Measurements from ENCODE around the gene CFHR1. TPM values are rescaled to one million over a fixed set of nuclear protein-coding genes. Genes with fewer than 3 reads are reported as not detected.

Gene CFHR1
- total RNA-seq, 1 experiment from 2014 or later = 0.34 TPM

DNA sequence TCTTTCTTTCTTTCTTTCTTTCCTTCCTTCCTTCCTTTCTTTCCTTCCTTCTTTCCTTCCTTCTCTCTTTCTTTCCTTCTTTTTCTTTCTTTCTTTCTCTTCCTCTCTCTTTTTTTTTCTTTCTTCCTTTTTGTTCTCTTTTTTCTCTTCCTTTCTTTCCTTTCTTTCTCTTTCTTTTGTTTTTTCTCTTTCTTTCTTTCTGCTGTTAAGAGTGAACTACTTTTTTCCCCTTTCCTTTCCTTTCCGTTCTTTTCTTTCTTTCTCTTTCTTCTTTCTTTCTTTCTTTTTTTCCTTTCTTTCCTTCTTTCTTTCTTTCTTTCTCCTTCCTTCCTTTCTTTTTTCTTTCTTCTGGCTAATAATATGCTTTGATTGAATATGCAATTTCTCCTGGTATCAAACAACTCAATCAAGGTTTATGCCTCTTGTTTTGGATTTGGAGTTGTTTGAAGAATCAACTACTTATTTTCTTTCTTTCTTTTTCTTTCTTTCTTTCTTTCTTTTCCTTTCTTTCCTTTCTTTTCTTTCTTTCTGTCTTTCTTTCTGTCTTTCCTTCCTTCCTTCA lies 40.9 kb downstream of the CFHR1 start:
- intact Hi-C loops (cut with micrococcal nuclease) = no loop called here
- ChIA-PET RAD21 (ENCODE audit: low non-redundant PET in 1 of 2, low total read pairs in 2 of 2, uncharacterized antibody in 2 of 2, unreplicated experiment in 2 of 2) (no interaction called here), CTCF (no interaction called here)

GRCh38 chr1:196861429-196861828 lies 41.9 kb downstream of the CFHR1 start:
- Histone ChIP-seq H3K27ac (ENCODE audit: low read depth, low read length) (no peak overlapping the region), H3K4me2 (ENCODE audit: low read length) (no peak overlapping the region), H3K9me3 (ENCODE audit: control insufficient read depth in 1 of 2, insufficient read depth in 1 of 2, low read depth in 1 of 2, low read length in 2 of 2) (no peaks in the 10 kb centered on the region), H3K36me3 (ENCODE audit: control insufficient read depth in 1 of 2, insufficient read depth in 2 of 2, low read length in 2 of 2) (no peaks in the 10 kb centered on the region), H3K4me1 (ENCODE audit: control insufficient read depth in 1 of 2, insufficient read depth in 2 of 2, low read length in 2 of 2) (no peaks in the 10 kb centered on the region), H4K20me1 (ENCODE audit: insufficient read depth) (no peaks in the 10 kb centered on the region), H3K27me3 (ENCODE audit: insufficient read depth, low read length) (no peaks in the 10 kb centered on the region), H2AFZ (ENCODE audit: low read depth, low read length, poor library complexity, severe bottlenecking) (no peak overlapping the region), H3K79me2 (ENCODE audit: insufficient read depth, low read length) (no peaks in the 10 kb centered on the region), H3K4me3 (replicated peaks in 1 of 2; ENCODE audit: low read depth in 1 of 2, low read length in 2 of 2) (no peak overlapping the region), H3K9me2 (ENCODE audit: insufficient read depth) (no peaks in the 10 kb centered on the region; the same call in 1 of the 2 replicates), H3K9ac (ENCODE audit: low read length) (no peak overlapping the region)
- DNase-seq (ENCODE audit: low read depth, low spot score) = no peak
- CTCF ChIA-PET = no interaction called here
- POLR2A ChIA-PET = no interaction called here
- ATAC-seq = no peak
- intact Hi-C loops (cut with micrococcal nuclease) = no loop called here
- BruUV-seq (replicated peaks) = no TSS peak
- RAD21 ChIA-PET (ENCODE audit: low non-redundant PET in 1 of 2, low total read pairs in 2 of 2, uncharacterized antibody in 2 of 2, unreplicated experiment in 2 of 2) = no interaction called here
- no peak for TF ChIP-seq ZFX (IDR thresholded peaks at IDR 0.05)
- no peak for TF ChIP-seq SRF (IDR thresholded peaks at IDR 0.05; ENCODE audit: low read depth)
- TF ChIP-seq FOSL1 (IDR thresholded peaks at IDR 0.05; ENCODE audit: low read depth) = no peak
- TF ChIP-seq CEBPB (IDR thresholded peaks at IDR 0.05; ENCODE audit: low read depth) = no peak
- TF ChIP-seq EGR1 (IDR thresholded peaks at IDR 0.05; ENCODE audit: low read depth) = no peak
- TF ChIP-seq EZH2 (IDR thresholded peaks at IDR 0.05) = no peak
- TF ChIP-seq ZNF274 (IDR thresholded peaks at IDR 0.05; ENCODE audit: low read depth, low read length) = no peak
- no peak for TF ChIP-seq SIN3A (IDR thresholded peaks at IDR 0.05; ENCODE audit: low read depth)
- TF ChIP-seq CBX3 (IDR thresholded peaks at IDR 0.05; ENCODE audit: low read depth) = no peak
- no peak for TF ChIP-seq EZH2phosphoT487 (IDR thresholded peaks at IDR 0.05; ENCODE audit: borderline replicate concordance)
- no peak for TF ChIP-seq SP1 (IDR thresholded peaks at IDR 0.05; ENCODE audit: low read depth)
- TF ChIP-seq YY1 (IDR thresholded peaks at IDR 0.05; ENCODE audit: extremely low read depth, insufficient replicate concordance, low read depth, low read length) = no peak
- no peak for TF ChIP-seq TCF7L2 (IDR thresholded peaks at IDR 0.05; ENCODE audit: borderline replicate concordance, extremely low read depth, insufficient read depth, insufficient read length)
- no peak for TF ChIP-seq ELF1 (IDR thresholded peaks at IDR 0.05; ENCODE audit: borderline replicate concordance, low read depth)
- TF ChIP-seq ATF3 (IDR thresholded peaks at IDR 0.05) = no peak

More for the DNA sequence above, 40.9 kb downstream of the CFHR1 start:
- Histone ChIP-seq H4K20me1 (ENCODE audit: insufficient read depth) (no peaks in the 10 kb centered on the region), H3K27ac (ENCODE audit: low read depth, low read length) (no peak overlapping the region), H3K36me3 (ENCODE audit: control insufficient read depth in 1 of 2, insufficient read depth in 2 of 2, low read length in 2 of 2) (no peaks in the 10 kb centered on the region), H3K27me3 (ENCODE audit: insufficient read depth, low read length) (no peaks in the 10 kb centered on the region), H2AFZ (ENCODE audit: low read depth, low read length, poor library complexity, severe bottlenecking) (no peak overlapping the region), H3K9ac (ENCODE audit: low read length) (no peak overlapping the region), H3K4me3 (replicated peaks in 1 of 2; ENCODE audit: low read depth in 1 of 2, low read length in 2 of 2) (no peak overlapping the region), H3K9me2 (ENCODE audit: insufficient read depth) (no peaks in the 10 kb centered on the region; the same call in 1 of the 2 replicates), H3K4me2 (ENCODE audit: low read length) (no peak overlapping the region), H3K4me1 (ENCODE audit: control insufficient read depth in 1 of 2, insufficient read depth in 2 of 2, low read length in 2 of 2) (no peaks in the 10 kb centered on the region), H3K9me3 (ENCODE audit: control insufficient read depth in 1 of 2, insufficient read depth in 1 of 2, low read depth in 1 of 2, low read length in 2 of 2) (no peaks in the 10 kb centered on the region), H3K79me2 (ENCODE audit: insufficient read depth, low read length) (no peaks in the 10 kb centered on the region)
- BruUV-seq (replicated peaks) = no TSS peak
- TF ChIP-seq, protein P1, sequence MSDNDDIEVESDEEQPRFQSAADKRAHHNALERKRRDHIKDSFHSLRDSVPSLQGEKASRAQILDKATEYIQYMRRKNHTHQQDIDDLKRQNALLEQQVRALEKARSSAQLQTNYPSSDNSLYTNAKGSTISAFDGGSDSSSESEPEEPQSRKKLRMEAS (IDR thresholded peaks at IDR 0.05) = no peak
- TF ChIP-seq CTCF (IDR thresholded peaks at IDR 0.05 in 2 of 3, conservative IDR thresholded peaks at IDR 0.05 in 1 of 3; ENCODE audit: borderline replicate concordance in 1 of 3, insufficient read depth in 1 of 3, low read depth in 2 of 3, low read length in 2 of 3) (no peak), RAD21 (IDR thresholded peaks at IDR 0.05; ENCODE audit: low read depth) (no peak)
- no peak for ATAC-seq
- POLR2A ChIA-PET = no interaction called here
- no peak for DNase-seq (ENCODE audit: low read depth, low spot score)

All from HCT116 (cell line).